Neural progenitor cell (in vitro differentiated cells): ENCODE data around the gene ABLIM2. TPM values are rescaled to one million over a fixed set of nuclear protein-coding genes. Genes with fewer than 3 reads are reported as not detected.
"Not testable (repeated sequence)": the region's sequence is repeated elsewhere in the genome, so short reads cannot be mapped to it uniquely, and the experiment has no call there.

Experiments used
- DNase-seq: peaks from one replicate; pipeline ENCODE4 v3.0.0-alpha.2; 2016; ENCODE audit warnings: low spot score
- H2AFZ ChIP-seq: fragments of 200-600 bp; sonication (generic); replicated peaks from 2 replicates; pipeline ENCODE4 v1.6.1; 2016; ENCODE audit warnings: antibody characterized with exemption
- H3F3A ChIP-seq: fragments of 200-600 bp; sonication (generic); 2 replicates; pipeline ENCODE4 v1.6.1; 2016; ENCODE audit warnings: antibody characterized with exemption, low read depth
- H3K27ac ChIP-seq: fragments of 200-600 bp; sonication (generic); 2 replicates; pipeline ENCODE4 v1.5.1; 2016; ENCODE audit warnings: mild to moderate bottlenecking
- H3K27me3 ChIP-seq: fragments of 200-600 bp; sonication (generic); 2 replicates; pipeline ENCODE4 v1.6.1; 2016; ENCODE audit warnings: mild to moderate bottlenecking, moderate library complexity
- H3K36me3 ChIP-seq: fragments of 200-600 bp; sonication (generic); 2 replicates; pipeline ENCODE4 v1.5.1; 2016
- H3K4me1 ChIP-seq: fragments of 200-600 bp; sonication (generic); 2 replicates; pipeline ENCODE4 v1.6.1; 2016; ENCODE audit warnings: mixed run types
- H3K4me2 ChIP-seq: fragments of 200-600 bp; sonication (generic); 2 replicates; pipeline ENCODE4 v1.6.1; 2016
- H3K4me3 ChIP-seq: fragments of 200-600 bp; sonication (generic); 2 replicates; pipeline ENCODE4 v1.5.1; 2016
- H3K79me2 ChIP-seq: fragments of 200-600 bp; sonication (generic); 2 replicates; pipeline ENCODE4 v1.6.1; 2016; ENCODE audit warnings: low read depth
- H3K9ac ChIP-seq: fragments of 200-600 bp; sonication (generic); 2 replicates; pipeline ENCODE4 v1.6.1; 2016
- H3K9me3 ChIP-seq: fragments of 200-600 bp; sonication (generic); 2 replicates; pipeline ENCODE4 v1.5.1; 2016; ENCODE audit warnings: low read depth
- H4K20me1 ChIP-seq: fragments of 200-600 bp; sonication (generic); 2 replicates; pipeline ENCODE4 v1.6.1; 2016; ENCODE audit warnings: low read depth
- H3K27ac Mint-ChIP-seq: 3 replicates; pipeline ENCODE4 v1.8.0; 2021; ENCODE audit warnings: mixed read lengths
- H3K27me3 Mint-ChIP-seq: 2 replicates; pipeline ENCODE4 v1.8.0; 2022; ENCODE audit warnings: low read depth, mild to moderate bottlenecking, inconsistent platforms, moderate library complexity, mixed read lengths; ENCODE audit not compliant: insufficient read depth
- H3K36me3 Mint-ChIP-seq: 3 replicates; pipeline ENCODE4 v1.8.0; 2021; ENCODE audit warnings: mixed read lengths
- H3K4me1 Mint-ChIP-seq: 3 replicates; pipeline ENCODE4 v1.8.0; 2021; ENCODE audit warnings: mixed read lengths
- H3K4me3 Mint-ChIP-seq: 3 replicates; pipeline ENCODE4 v1.8.0; 2021; ENCODE audit warnings: mild to moderate bottlenecking, moderate library complexity, mixed read lengths
- H3K9me3 Mint-ChIP-seq: 3 replicates; pipeline ENCODE4 v1.8.0; 2020; ENCODE audit warnings: mixed read lengths
- CTCF ChIP-seq: fragments of 200-600 bp; sonication (generic); IDR thresholded peaks from 2 replicates; pipeline ENCODE4 v1.5.1; 2017; ENCODE audit warnings: antibody characterized with exemption, mild to moderate bottlenecking
- EZH2 ChIP-seq: fragments of 200-600 bp; sonication (generic); IDR thresholded peaks from 2 replicates; pipeline ENCODE4 v1.6.1; 2017; ENCODE audit warnings: antibody characterized with exemption, mild to moderate bottlenecking, moderate library complexity
- EZH2phosphoT487 ChIP-seq: fragments of 200-600 bp; sonication (generic); IDR thresholded peaks from 2 replicates; pipeline ENCODE4 v1.6.1; 2017; ENCODE audit warnings: antibody characterized with exemption
- total RNA-seq: library from RNA; depleted of rRNA; stranded (reverse); fragments of >200 nt; gene quantifications from 2 replicates; pipeline ENCODE4 v1.2.3, GENCODE V29; 2015; ENCODE audit warnings: low replicate concordance

Gene ABLIM2
- total RNA-seq, 1 donor from 2014 or later, result 0.24 TPM

DNA sequence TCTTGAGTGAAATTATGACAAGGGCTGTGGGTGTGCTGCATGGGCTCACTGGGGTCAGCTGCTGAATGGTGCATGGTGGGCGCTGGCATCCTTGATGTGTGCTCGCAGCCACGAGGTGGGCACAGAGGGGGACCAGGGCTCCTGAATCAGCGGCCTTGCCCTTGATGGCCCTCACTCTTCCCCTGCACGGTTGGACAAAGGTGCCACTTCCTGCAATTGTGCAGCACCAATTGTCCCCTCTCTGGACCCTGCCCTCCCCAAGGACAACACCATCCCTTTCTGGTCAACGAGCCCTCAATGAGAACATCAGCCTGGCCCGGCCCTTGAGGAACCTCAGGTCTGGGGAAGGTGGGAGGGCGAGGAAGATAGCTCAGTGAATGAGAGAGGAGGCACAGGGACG, 16.1 kb downstream of the ABLIM2 start:
- TF ChIP-seq CTCF, result no peak
- TF ChIP-seq EZH2phosphoT487, result no peak
- TF ChIP-seq EZH2, result no peak
- H3K9ac ChIP-seq, result no peak overlapping the region
- no peak overlapping the region for H2AFZ ChIP-seq
- peaks cover 10% of the 10 kb centered on the region for H3K9me3 Mint-ChIP-seq
- H3K36me3 Mint-ChIP-seq, result no peaks in the 10 kb centered on the region
- no peaks in the 10 kb centered on the region for H4K20me1 ChIP-seq
- DNase-seq, result no peak
- H3K4me1 Mint-ChIP-seq, result peaks cover 34% of the 10 kb centered on the region
- H3K36me3 ChIP-seq, result no peaks in the 10 kb centered on the region
- H3K4me3 ChIP-seq, result no peak overlapping the region
- H3K4me1 ChIP-seq, result peaks cover 12% of the 10 kb centered on the region
- H3K4me2 ChIP-seq, result no peak overlapping the region
- H3K27ac Mint-ChIP-seq, result no peak overlapping the region
- no peak overlapping the region for H3K4me3 Mint-ChIP-seq
- peaks cover 28% of the 10 kb centered on the region for H3K27me3 Mint-ChIP-seq
- H3K79me2 ChIP-seq, result no peaks in the 10 kb centered on the region
- H3F3A ChIP-seq, result no peaks in the 10 kb centered on the region
- no peaks in the 10 kb centered on the region for H3K9me3 ChIP-seq
- peaks cover 7% of the 10 kb centered on the region for H3K27me3 ChIP-seq
- no peak overlapping the region for H3K27ac ChIP-seq

DNA sequence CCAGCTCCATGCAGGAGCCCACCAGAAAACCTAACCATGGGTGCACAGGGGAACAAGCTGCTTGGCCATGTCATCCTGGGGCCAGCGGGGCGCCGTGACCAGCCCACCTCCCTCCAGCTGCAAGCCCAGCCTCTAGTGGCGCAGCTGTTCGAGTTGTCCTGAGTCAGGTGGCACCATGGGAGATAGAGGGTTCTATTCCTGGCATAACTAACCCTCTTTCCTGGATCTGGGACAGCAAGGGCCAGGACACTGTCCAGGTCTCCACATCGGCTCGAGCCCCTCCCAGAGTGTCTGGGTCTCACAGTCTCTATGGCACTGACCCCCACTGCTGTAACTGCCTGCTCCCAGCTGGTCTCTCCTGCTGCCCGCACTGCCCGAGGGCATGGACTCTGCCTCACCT, 16.7 kb downstream of the ABLIM2 start:
- no peak for DNase-seq
- Histone ChIP-seq H3K4me2 (no peak overlapping the region), H3F3A (no peaks in the 10 kb centered on the region), H3K79me2 (no peaks in the 10 kb centered on the region), H3K27me3 (peaks cover 7% of the 10 kb centered on the region), H4K20me1 (no peaks in the 10 kb centered on the region), H3K36me3 (no peaks in the 10 kb centered on the region), H3K4me1 (peaks cover 12% of the 10 kb centered on the region), H3K9me3 (no peaks in the 10 kb centered on the region), H3K4me3 (no peak overlapping the region), H2AFZ (no peak overlapping the region), H3K9ac (no peak overlapping the region), H3K27ac (no peak overlapping the region)
- no peak for TF ChIP-seq CTCF
- no peak for TF ChIP-seq EZH2phosphoT487
- no peak for TF ChIP-seq EZH2
- H3K4me1 Mint-ChIP-seq, result peaks cover 28% of the 10 kb centered on the region
- H3K4me3 Mint-ChIP-seq, result no peak overlapping the region
- no peaks in the 10 kb centered on the region for H3K36me3 Mint-ChIP-seq
- H3K27me3 Mint-ChIP-seq, result peaks cover 27% of the 10 kb centered on the region
- H3K9me3 Mint-ChIP-seq, result peaks cover 10% of the 10 kb centered on the region
- no peak overlapping the region for H3K27ac Mint-ChIP-seq

- H3K79me2 ChIP-seq, result no peaks in the 10 kb centered on the region
- peaks cover 7% of the 10 kb centered on the region for H3K27me3 ChIP-seq
- H3K4me1 ChIP-seq, result peaks cover 12% of the 10 kb centered on the region
- no peak for DNase-seq
- TF ChIP-seq EZH2, result no peak
- TF ChIP-seq CTCF, result no peak
- TF ChIP-seq EZH2phosphoT487, result no peak
- no peak overlapping the region for H3K9ac ChIP-seq
- H3K27ac Mint-ChIP-seq, result no peak overlapping the region
- H3K4me3 Mint-ChIP-seq, result peak overlapping the region; percentile 14
- H3K4me3 ChIP-seq, result no peak overlapping the region
- H3F3A ChIP-seq, result no peaks in the 10 kb centered on the region
- peaks cover 10% of the 10 kb centered on the region for H3K9me3 Mint-ChIP-seq
- no peaks in the 10 kb centered on the region for H3K36me3 ChIP-seq
- H2AFZ ChIP-seq, result no peak overlapping the region
- peaks cover 27% of the 10 kb centered on the region for H3K27me3 Mint-ChIP-seq
- H3K9me3 ChIP-seq, result no peaks in the 10 kb centered on the region
- H3K36me3 Mint-ChIP-seq, result no peaks in the 10 kb centered on the region
- no peak overlapping the region for H3K4me2 ChIP-seq
- no peak overlapping the region for H3K27ac ChIP-seq
- H4K20me1 ChIP-seq, result no peaks in the 10 kb centered on the region
- peaks cover 24% of the 10 kb centered on the region for H3K4me1 Mint-ChIP-seq
Observed at GRCh38 chr4:8140915-8141314, 17.7 kb downstream of the ABLIM2 start.

GRCh38 chr4:8139726-8140125, 18.9 kb downstream of the ABLIM2 start:
- peaks cover 19% of the 10 kb centered on the region for H3K4me1 Mint-ChIP-seq
- not testable (repeated sequence) for H3K27ac ChIP-seq, H3K4me3 Mint-ChIP-seq, H3K79me2 ChIP-seq, H3K27ac Mint-ChIP-seq, H3K27me3 ChIP-seq, H3K9ac ChIP-seq, H3K4me2 ChIP-seq, DNase-seq, H3K4me3 ChIP-seq, H3F3A ChIP-seq, H2AFZ ChIP-seq, H3K36me3 Mint-ChIP-seq, H3K9me3 ChIP-seq, H3K9me3 Mint-ChIP-seq, H3K36me3 ChIP-seq, H4K20me1 ChIP-seq
- H3K27me3 Mint-ChIP-seq, result peaks cover 25% of the 10 kb centered on the region
- H3K4me1 ChIP-seq, result peaks cover 10% of the 10 kb centered on the region
